Spleen (tissue), 7 donors: ENCODE results near the gene FRMD4A.

Experiments
- CTCF ChIP-seq, 11 experiments: fragments of 200-600 bp in 7 of 11; fragments of 450-650 bp in 4 of 11; sonication (generic) in 4 of 11; IDR thresholded peaks in 8 of 11; conservative IDR thresholded peaks in 3 of 11; 1 replicate in 7 of 11; 2 replicates in 4 of 11; pipeline versions ENCODE4 v1.4.0 to v1.8.0; 2016 to 2021; ENCODE audit warnings: antibody characterized with exemption in 11 of 11, inconsistent platforms in 4 of 11, mild to moderate bottlenecking in 1 of 11
- POLR2AphosphoS5 ChIP-seq, 3 donors: sonication (generic); formaldehyde crosslinking; IDR thresholded peaks; one replicate each; pipeline ENCODE4 v1.5.1; 2017; ENCODE audit warnings: antibody characterized with exemption in 3 of 3
- donor health status: DM: no; HTN: no; CAD: no; lungs with moderate emphysema.
- donor health status: DM: no; HTN: no; CAD: no.
- donor health status: DM: no; HTN: no; CAD: no.

- TF ChIP-seq CTCF (IDR thresholded peaks at IDR 0.05 in 8 of 11, conservative IDR thresholded peaks at IDR 0.05 in 3 of 11) (no peak), POLR2AphosphoS5 (IDR thresholded peaks at IDR 0.05) (no peak)
These were observed 193.3 kb downstream of the FRMD4A start for GRCh38 chr10:14137391-14137790.
